ENCODE measurements around the gene AKIP1. TPM values are rescaled to one million over a fixed set of nuclear protein-coding genes. Genes with fewer than 3 reads are reported as not detected.

The AKIP1 gene
- total RNA-seq, 4 donors from 2014 or later, result 5.2 to 21.2 (median 11.0) TPM

- in situ Hi-C loops (cut with MboI; ENCODE audit: low pct_ligation_motif_present in 1 of 4, low pct_unique_long_range_greater_than_20kb in 1 of 4, low sequenced_read_pairs in 3 of 4), result no loop called here
- WGBS, 2 donors (ENCODE audit: low coverage in 1 of 2), result 81 to 91% methylated on average over 3 to 5 of the region's 5 CpGs
- Histone ChIP-seq H3K36me3 (peaks cover 0 to 29% (median 5%) of the 10 kb centered on the region in 4 donors), H3K27ac (no peak overlapping the region), H3K27me3 (no peaks in the 10 kb centered on the region), H3K4me3 (no peak overlapping the region), H3K9me3 (no peaks in the 10 kb centered on the region), H3K4me1 (peaks cover 0 to 6% (median 0%) of the 10 kb centered on the region in 4 donors)
- TF ChIP-seq POLR2A (IDR thresholded peaks at IDR 0.05), result no peak
- no peak for TF ChIP-seq EP300 (IDR thresholded peaks at IDR 0.05; ENCODE audit: low read depth)
- no peak for TF ChIP-seq CTCF (IDR thresholded peaks at IDR 0.05)
- TF ChIP-seq POLR2AphosphoS5 (IDR thresholded peaks at IDR 0.05), result no peak
- intact Hi-C loops (cut with DNase I; ENCODE audit: low total_unique reads), result no loop called here
- no peak for DNase-seq
Observed at GRCh38 chr11:8922691-8923090, 11.7 kb downstream of the AKIP1 start.

GRCh38 chr11:8925711-8926110, 14.7 kb downstream of the AKIP1 start:
- no peaks in the 10 kb centered on the region for H3K9me3 ChIP-seq
- TF ChIP-seq EP300 (IDR thresholded peaks at IDR 0.05; ENCODE audit: low read depth) (no peak), POLR2AphosphoS5 (IDR thresholded peaks at IDR 0.05) (no peak), CTCF (IDR thresholded peaks at IDR 0.05) (no peak), POLR2A (IDR thresholded peaks at IDR 0.05) (no peak)
- H3K27me3 ChIP-seq, result no peaks in the 10 kb centered on the region
- H3K36me3 ChIP-seq, result peaks cover 0 to 15% (median under 1%) of the 10 kb centered on the region in 4 donors
- in situ Hi-C loops (cut with MboI; ENCODE audit: low pct_ligation_motif_present in 1 of 4, low pct_unique_long_range_greater_than_20kb in 1 of 4, low sequenced_read_pairs in 3 of 4), result no loop called here
- intact Hi-C loops (cut with DNase I; ENCODE audit: low total_unique reads), result no loop called here
- no peak for DNase-seq
- no peak overlapping the region for H3K27ac ChIP-seq
- no peaks in the 10 kb centered on the region for H3K4me1 ChIP-seq
- H3K4me3 ChIP-seq, result no peak overlapping the region
- 92% methylated on average over 5 of the region's 5 CpGs; no CpG with 5 or more reads in 1 of the 2 donors for WGBS, 2 donors (ENCODE audit: low coverage in 1 of 2)

- Histone ChIP-seq H3K9me3 (no peaks in the 10 kb centered on the region), H3K36me3 (peaks cover 0 to 15% (median 0%) of the 10 kb centered on the region in 4 donors), H3K4me3 (no peak overlapping the region), H3K27ac (no peak overlapping the region), H3K4me1 (no peaks in the 10 kb centered on the region), H3K27me3 (no peaks in the 10 kb centered on the region)
- in situ Hi-C loops (cut with MboI; ENCODE audit: low pct_ligation_motif_present in 1 of 4, low pct_unique_long_range_greater_than_20kb in 1 of 4, low sequenced_read_pairs in 3 of 4), result no loop called here
- TF ChIP-seq CTCF (IDR thresholded peaks at IDR 0.05) (no peak), POLR2A (IDR thresholded peaks at IDR 0.05) (no peak), POLR2AphosphoS5 (IDR thresholded peaks at IDR 0.05) (no peak), EP300 (IDR thresholded peaks at IDR 0.05; ENCODE audit: low read depth) (no peak)
- DNase-seq, result no peak
- 89 to 93% methylated on average over 2 to 5 of the region's 5 CpGs for WGBS, 2 donors (ENCODE audit: low coverage in 1 of 2)
- intact Hi-C loops (cut with DNase I; ENCODE audit: low total_unique reads), result no loop called here
Observed at GRCh38 chr11:8926236-8926635, 15.2 kb downstream of the AKIP1 start.

- DNase-seq, result no peak
- in situ Hi-C loops (cut with MboI; ENCODE audit: low pct_ligation_motif_present in 1 of 4, low pct_unique_long_range_greater_than_20kb in 1 of 4, low sequenced_read_pairs in 3 of 4) (no loop called here), intact Hi-C loops (cut with DNase I; ENCODE audit: low total_unique reads) (no loop called here)
- WGBS, 2 donors (ENCODE audit: low coverage in 1 of 2), result 85 to 100% methylated on average over 1 to 5 of the region's 5 CpGs
- H3K4me1 ChIP-seq, result no peaks in the 10 kb centered on the region
- H3K9me3 ChIP-seq, result no peaks in the 10 kb centered on the region
- TF ChIP-seq CTCF (IDR thresholded peaks at IDR 0.05), result no peak
- no peak for TF ChIP-seq EP300 (IDR thresholded peaks at IDR 0.05; ENCODE audit: low read depth)
- no peak for TF ChIP-seq POLR2A (IDR thresholded peaks at IDR 0.05)
- TF ChIP-seq POLR2AphosphoS5 (IDR thresholded peaks at IDR 0.05), result no peak
- no peak overlapping the region for H3K4me3 ChIP-seq
- peaks cover 0 to 6% (median 0%) of the 10 kb centered on the region in 4 donors for H3K36me3 ChIP-seq
- no peaks in the 10 kb centered on the region for H3K27me3 ChIP-seq
- no peak overlapping the region for H3K27ac ChIP-seq
Observed at GRCh38 chr11:8927233-8927632, 16.2 kb downstream of the AKIP1 start.

Measured in transverse colon (tissue), 4 donors.